ENCODE results near the gene SCG5. TPM values are rescaled to one million over a fixed set of nuclear protein-coding genes. Genes with fewer than 3 reads are reported as not detected.

SCG5 gene
- total and polyA plus RNA-seq, 4 donors: 2.9 to 13.4 (median 10.1) TPM

DNA sequence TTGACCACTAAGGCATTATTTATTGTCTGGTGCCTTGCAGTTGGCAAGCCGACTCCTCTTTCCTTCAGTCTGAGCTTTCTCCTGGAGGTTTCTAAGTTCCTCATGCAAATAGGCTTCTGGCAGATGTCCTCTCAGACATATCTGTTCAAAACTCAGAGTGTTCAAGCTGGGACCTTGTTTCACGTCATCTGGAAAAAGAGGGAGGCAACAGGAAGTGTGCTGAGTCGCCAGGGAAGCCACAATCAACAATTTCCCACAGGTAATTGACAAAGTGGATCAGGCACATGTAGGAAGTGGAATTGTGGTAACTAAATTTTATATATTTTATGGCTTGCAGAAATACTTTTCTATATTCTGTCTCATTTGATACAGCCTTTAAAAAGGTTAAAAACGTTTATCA is 14.6 kb downstream of the SCG5 start:
- H3K9me3 ChIP-seq (ENCODE audit: control insufficient read depth in 4 of 4, low read length in 3 of 4): no peaks in the 10 kb centered on the region
- no peak overlapping the region for H3K9ac ChIP-seq (ENCODE audit: low read depth in 1 of 2, low read length in 2 of 2)
- H3K27me3 ChIP-seq (ENCODE audit: control insufficient read depth in 4 of 4, insufficient read depth in 4 of 4, low read length in 3 of 4): no peaks in the 10 kb centered on the region
- no peak overlapping the region for H3K27ac ChIP-seq (ENCODE audit: low read depth in 1 of 2, low read length in 2 of 2)
- H3K4me1 ChIP-seq (ENCODE audit: control insufficient read depth in 4 of 4, insufficient read depth in 4 of 4, low read length in 3 of 4): peaks cover 0 to 9% (median 0%) of the 10 kb centered on the region in 4 donors
- no peak for TF ChIP-seq HNF4A (conservative IDR thresholded peaks at IDR 0.05)
- TF ChIP-seq JUND (IDR thresholded peaks at IDR 0.05): no peak
- no peak for TF ChIP-seq FOXA2 (IDR thresholded peaks at IDR 0.05)
- no peak for TF ChIP-seq CTCF (IDR thresholded peaks at IDR 0.05; ENCODE audit: low read depth, low read length, missing input control)
- no peak for TF ChIP-seq GABPA (IDR thresholded peaks at IDR 0.05 in 1 of 2, conservative IDR thresholded peaks at IDR 0.05 in 1 of 2)
- TF ChIP-seq HNF4G (IDR thresholded peaks at IDR 0.05): no peak
- TF ChIP-seq NR2F2 (IDR thresholded peaks at IDR 0.05): no peak
- TF ChIP-seq MAX (IDR thresholded peaks at IDR 0.05): no peak
- no peak for TF ChIP-seq RXRA (IDR thresholded peaks at IDR 0.05)
- TF ChIP-seq REST (IDR thresholded peaks at IDR 0.05): no peak
- TF ChIP-seq RAD21 (IDR thresholded peaks at IDR 0.05): no peak
- TF ChIP-seq, protein P1, sequence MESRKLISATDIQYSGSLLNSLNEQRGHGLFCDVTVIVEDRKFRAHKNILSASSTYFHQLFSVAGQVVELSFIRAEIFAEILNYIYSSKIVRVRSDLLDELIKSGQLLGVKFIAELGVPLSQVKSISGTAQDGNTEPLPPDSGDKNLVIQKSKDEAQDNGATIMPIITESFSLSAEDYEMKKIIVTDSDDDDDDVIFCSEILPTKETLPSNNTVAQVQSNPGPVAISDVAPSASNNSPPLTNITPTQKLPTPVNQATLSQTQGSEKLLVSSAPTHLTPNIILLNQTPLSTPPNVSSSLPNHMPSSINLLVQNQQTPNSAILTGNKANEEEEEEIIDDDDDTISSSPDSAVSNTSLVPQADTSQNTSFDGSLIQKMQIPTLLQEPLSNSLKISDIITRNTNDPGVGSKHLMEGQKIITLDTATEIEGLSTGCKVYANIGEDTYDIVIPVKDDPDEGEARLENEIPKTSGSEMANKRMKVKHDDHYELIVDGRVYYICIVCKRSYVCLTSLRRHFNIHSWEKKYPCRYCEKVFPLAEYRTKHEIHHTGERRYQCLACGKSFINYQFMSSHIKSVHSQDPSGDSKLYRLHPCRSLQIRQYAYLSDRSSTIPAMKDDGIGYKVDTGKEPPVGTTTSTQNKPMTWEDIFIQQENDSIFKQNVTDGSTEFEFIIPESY (IDR thresholded peaks at IDR 0.05): no peak
- no peak for TF ChIP-seq YY1 (IDR thresholded peaks at IDR 0.05)
- no peak for TF ChIP-seq FOXA1 (IDR thresholded peaks at IDR 0.05)
- no peak for TF ChIP-seq EGR1 (IDR thresholded peaks at IDR 0.05; ENCODE audit: low read depth in 2 of 2)
- TF ChIP-seq SP1 (IDR thresholded peaks at IDR 0.05): no peak
- DNase-seq (ENCODE audit: low spot score): no peak
- no peaks in the 10 kb centered on the region for H3K36me3 ChIP-seq (ENCODE audit: control insufficient read depth in 4 of 4, insufficient read depth in 3 of 4, low read depth in 1 of 4, low read length in 3 of 4)
- H3K4me3 ChIP-seq (ENCODE audit: low read depth in 1 of 3, low read length in 3 of 3): no peak overlapping the region
- WGBS: 70% methylated on average over 4 of the region's 4 CpGs

DNA sequence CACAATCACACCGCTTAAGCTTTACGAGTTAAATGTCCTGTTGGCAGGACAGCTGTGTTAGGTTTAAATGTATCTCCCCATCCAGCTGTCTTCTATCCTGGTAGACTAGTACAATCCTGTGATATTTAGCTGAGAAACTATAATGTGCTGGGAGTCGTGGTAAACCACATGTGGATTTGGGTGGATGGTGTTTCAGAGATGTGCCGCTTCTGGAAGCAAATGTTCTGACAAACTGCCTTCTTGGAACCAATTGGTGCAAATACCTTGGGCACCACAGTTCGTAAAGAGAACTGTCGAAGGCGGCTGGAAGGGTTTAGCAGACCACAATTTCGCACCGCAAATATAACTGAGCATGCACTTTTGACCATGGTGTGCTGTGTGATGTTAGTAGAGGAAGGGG is 15.0 kb downstream of the SCG5 start:
- Histone ChIP-seq H3K4me1 (ENCODE audit: control insufficient read depth in 4 of 4, insufficient read depth in 4 of 4, low read length in 3 of 4) (peaks cover 0 to 6% (median 0%) of the 10 kb centered on the region in 4 donors), H3K27me3 (ENCODE audit: control insufficient read depth in 4 of 4, insufficient read depth in 4 of 4, low read length in 3 of 4) (no peaks in the 10 kb centered on the region), H3K9ac (ENCODE audit: low read depth in 1 of 2, low read length in 2 of 2) (no peak overlapping the region), H3K36me3 (ENCODE audit: control insufficient read depth in 4 of 4, insufficient read depth in 3 of 4, low read depth in 1 of 4, low read length in 3 of 4) (no peaks in the 10 kb centered on the region), H3K4me3 (ENCODE audit: low read depth in 1 of 3, low read length in 3 of 3) (no peak overlapping the region), H3K9me3 (ENCODE audit: control insufficient read depth in 4 of 4, low read length in 3 of 4) (no peaks in the 10 kb centered on the region), H3K27ac (ENCODE audit: low read depth in 1 of 2, low read length in 2 of 2) (no peak overlapping the region)
- WGBS: 95% methylated on average over 9 of the region's 9 CpGs
- TF ChIP-seq NR2F2 (IDR thresholded peaks at IDR 0.05) (no peak), REST (IDR thresholded peaks at IDR 0.05) (no peak), YY1 (IDR thresholded peaks at IDR 0.05) (no peak), GABPA (IDR thresholded peaks at IDR 0.05 in 1 of 2, conservative IDR thresholded peaks at IDR 0.05 in 1 of 2) (no peak), CTCF (IDR thresholded peaks at IDR 0.05; ENCODE audit: low read depth, low read length, missing input control) (no peak), MAX (IDR thresholded peaks at IDR 0.05) (no peak)
- DNase-seq (ENCODE audit: low spot score): no peak

Data from liver (tissue), 9 donors.